HG03442 (cell line): ENCODE results near the gene LYZ.

ENCODE experiments used
- ATAC-seq: cut with Tn5 transposase; IDR thresholded peaks from one replicate; pipeline ENCODE4 v1.9.1; 2021; ENCODE audit warnings: mild to moderate bottlenecking, moderate library complexity; ENCODE audit not compliant: unreplicated experiment

The LYZ gene

GRCh38 chr12:69368171-69368570 is 20.0 kb downstream of the LYZ start:
- ATAC-seq = no peak

GRCh38 chr12:69383074-69383473 is 34.9 kb downstream of the LYZ start:
- no peak for ATAC-seq

- no peak for ATAC-seq
These were observed 36.9 kb downstream of the LYZ start for GRCh38 chr12:69385038-69385437.

GRCh38 chr12:69386921-69387320 is 38.7 kb downstream of the LYZ start:
- no peak for ATAC-seq

- no peak for ATAC-seq
These were observed 40.2 kb downstream of the LYZ start for GRCh38 chr12:69388371-69388770.

GRCh38 chr12:69389831-69390230 is 41.6 kb downstream of the LYZ start:
- no peak for ATAC-seq

- ATAC-seq = peak; percentile 89
These were observed 44.2 kb downstream of the LYZ start for GRCh38 chr12:69392179-69392928.

GRCh38 chr12:69396041-69396440 is 47.9 kb downstream of the LYZ start:
- ATAC-seq = no peak

- ATAC-seq = no peak
These were observed 48.8 kb downstream of the LYZ start for GRCh38 chr12:69396963-69397362.

- ATAC-seq = no peak
These were observed 49.8 kb downstream of the LYZ start for GRCh38 chr12:69397978-69398377.

- ATAC-seq = no peak
These were observed 53.8 kb downstream of the LYZ start for GRCh38 chr12:69401940-69402339.
